HEK293 (cell line): ENCODE measurements around the gene PSMD6.

ENCODE experiments used
- CTCF ChIA-PET: fragments of 350-600 bp; formaldehyde crosslinking; extraction: SDS; loops from one replicate; lab custom pipeline; 2021; ENCODE audit warnings: antibody characterized with exemption; lab: Yijun Ruan, JAX
- POLR2A ChIA-PET: fragments of 300-600 bp; formaldehyde crosslinking; extraction: SDS; loops from one replicate; lab custom pipeline; 2020; ENCODE audit warnings: antibody characterized with exemption, inconsistent platforms; lab: Yijun Ruan, JAX
- H3K27ac ChIP-seq: fragments of 200-500 bp; sonication (Bioruptor generic); 2 replicates; pipeline ENCODE4 v1.5.1; 2014; ENCODE audit warnings: low read depth, low read length, control low read depth, inconsistent platforms; ENCODE audit errors: extremely low read depth
- H3K36me3 ChIP-seq, 2 experiments: fragments of 200-500 bp in 1 of 2; sonication (Bioruptor generic) in 1 of 2; 1 replicate in 1 of 2; 2 replicates in 1 of 2; pipeline ENCODE4 v1.5.1; 2014 to 2017; ENCODE audit warnings: inconsistent platforms in 2 of 2, low read length in 2 of 2; ENCODE audit not compliant: control insufficient read depth in 2 of 2, insufficient read depth in 1 of 2
- H3K4me1 ChIP-seq: fragments of 200-500 bp; sonication (Bioruptor generic); 2 replicates; pipeline ENCODE4 v1.5.1; 2014; ENCODE audit warnings: mild to moderate bottlenecking, low read length, inconsistent platforms; ENCODE audit not compliant: control insufficient read depth, insufficient read depth
- H3K4me3 ChIP-seq: 2 replicates; pipeline ENCODE4 v1.5.1; 2011; ENCODE audit warnings: low read depth, mild to moderate bottlenecking, control low read depth, low read length, moderate library complexity
- H3K9me3 ChIP-seq: fragments of 200-500 bp; sonication (Bioruptor generic); 2 replicates; pipeline ENCODE4 v1.5.1; 2014; ENCODE audit warnings: low read depth, low read length, inconsistent platforms; ENCODE audit not compliant: control insufficient read depth, insufficient read depth
- FEZF1 ChIP-seq: fragments of 450-650 bp; formaldehyde crosslinking; IDR thresholded peaks from 2 replicates; pipeline ENCODE4 v1.5.1; 2016; ENCODE audit warnings: missing biosample characterization, missing genetic modification characterization
- GLIS1 ChIP-seq: fragments of 450-650 bp; formaldehyde crosslinking; IDR thresholded peaks from 2 replicates; pipeline ENCODE4 v1.5.1; 2016; ENCODE audit warnings: missing biosample characterization, missing genetic modification characterization
- KLF16 ChIP-seq: fragments of 450-650 bp; formaldehyde crosslinking; IDR thresholded peaks from 2 replicates; pipeline ENCODE4 v1.5.1; 2017; ENCODE audit warnings: missing biosample characterization, missing genetic modification characterization
- KLF8 ChIP-seq: fragments of 450-650 bp; formaldehyde crosslinking; IDR thresholded peaks from 2 replicates; pipeline ENCODE4 v1.5.1; 2016; ENCODE audit warnings: missing biosample characterization, missing genetic modification characterization
- MYNN ChIP-seq: fragments of 450-650 bp; formaldehyde crosslinking; IDR thresholded peaks from 2 replicates; pipeline ENCODE4 v1.5.1; 2016; ENCODE audit warnings: missing biosample characterization, missing genetic modification characterization, borderline replicate concordance
- OSR2 ChIP-seq: fragments of 450-650 bp; formaldehyde crosslinking; IDR thresholded peaks from 2 replicates; pipeline ENCODE4 v1.5.1; 2016; ENCODE audit warnings: missing biosample characterization, missing genetic modification characterization
- SALL2 ChIP-seq: fragments of 450-650 bp; formaldehyde crosslinking; IDR thresholded peaks from 2 replicates; pipeline ENCODE4 v1.5.0; 2017; ENCODE audit warnings: missing biosample characterization, mild to moderate bottlenecking, missing genetic modification characterization, borderline replicate concordance
- WT1 ChIP-seq: fragments of 450-650 bp; formaldehyde crosslinking; IDR thresholded peaks from 2 replicates; pipeline ENCODE4 v1.5.1; 2016; ENCODE audit warnings: missing biosample characterization, missing genetic modification characterization
- ZBTB21 ChIP-seq: fragments of 450-650 bp; formaldehyde crosslinking; IDR thresholded peaks from 2 replicates; pipeline ENCODE4 v1.5.1; 2017; ENCODE audit warnings: missing biosample characterization, missing genetic modification characterization
- ZEB2 ChIP-seq: fragments of 450-650 bp; formaldehyde crosslinking; IDR thresholded peaks from 2 replicates; pipeline ENCODE4 v1.5.1; 2016; ENCODE audit warnings: missing biosample characterization, missing genetic modification characterization
- ZFP69B ChIP-seq: fragments of 450-650 bp; formaldehyde crosslinking; IDR thresholded peaks from 2 replicates; pipeline ENCODE4 v1.5.1; 2016; ENCODE audit warnings: missing biosample characterization, missing genetic modification characterization
- ZNF132 ChIP-seq: fragments of 450-650 bp; formaldehyde crosslinking; IDR thresholded peaks from 2 replicates; pipeline ENCODE4 v1.5.1; 2017; ENCODE audit warnings: missing biosample characterization, missing genetic modification characterization, borderline replicate concordance
- ZNF140 ChIP-seq: fragments of 450-650 bp; formaldehyde crosslinking; IDR thresholded peaks from 2 replicates; pipeline ENCODE4 v1.5.1; 2016; ENCODE audit warnings: missing biosample characterization, missing genetic modification characterization
- ZNF157 ChIP-seq: fragments of 450-650 bp; formaldehyde crosslinking; IDR thresholded peaks from 2 replicates; pipeline ENCODE4 v1.5.1; 2016; ENCODE audit warnings: missing biosample characterization, missing genetic modification characterization
- ZNF18 ChIP-seq: fragments of 450-650 bp; formaldehyde crosslinking; IDR thresholded peaks from 2 replicates; pipeline ENCODE4 v1.5.1; 2016; ENCODE audit warnings: missing biosample characterization, missing genetic modification characterization
- ZNF184 ChIP-seq: fragments of 450-650 bp; IDR thresholded peaks from 2 replicates; pipeline ENCODE4 v1.5.1; 2018; ENCODE audit warnings: missing biosample characterization, mild to moderate bottlenecking, missing genetic modification characterization
- ZNF24 ChIP-seq: fragments of 450-650 bp; formaldehyde crosslinking; IDR thresholded peaks from 2 replicates; pipeline ENCODE4 v1.5.1; 2016; ENCODE audit warnings: missing biosample characterization, missing genetic modification characterization
- ZNF248 ChIP-seq: fragments of 450-650 bp; formaldehyde crosslinking; IDR thresholded peaks from 2 replicates; pipeline ENCODE4 v1.5.1; 2017; ENCODE audit warnings: missing biosample characterization, missing genetic modification characterization
- ZNF292 ChIP-seq: fragments of 450-650 bp; formaldehyde crosslinking; IDR thresholded peaks from 2 replicates; pipeline ENCODE4 v1.5.1; 2016; ENCODE audit warnings: low read depth, missing biosample characterization, missing genetic modification characterization, borderline replicate concordance
- ZNF585B ChIP-seq: fragments of 450-650 bp; formaldehyde crosslinking; IDR thresholded peaks from 2 replicates; pipeline ENCODE4 v1.5.1; 2016; ENCODE audit warnings: missing biosample characterization, missing genetic modification characterization
- ZNF600 ChIP-seq: fragments of 450-650 bp; formaldehyde crosslinking; IDR thresholded peaks from 2 replicates; pipeline ENCODE4 v1.5.1; 2016; ENCODE audit warnings: missing biosample characterization, missing genetic modification characterization
- ZNF645 ChIP-seq: fragments of 450-650 bp; formaldehyde crosslinking; IDR thresholded peaks from 2 replicates; pipeline ENCODE4; 2016; ENCODE audit warnings: missing biosample characterization, missing genetic modification characterization
- ZNF837 ChIP-seq: fragments of 450-650 bp; formaldehyde crosslinking; IDR thresholded peaks from 2 replicates; pipeline ENCODE4 v1.5.1; 2016; ENCODE audit warnings: missing biosample characterization, missing genetic modification characterization
- ZXDB ChIP-seq: fragments of 450-650 bp; formaldehyde crosslinking; IDR thresholded peaks from 2 replicates; pipeline ENCODE4 v1.5.1; 2016; ENCODE audit warnings: missing biosample characterization, missing genetic modification characterization
- TF ChIP-seq, protein P1 (sequence below): fragments of 450-650 bp; formaldehyde crosslinking; IDR thresholded peaks from 2 replicates; pipeline ENCODE4 v1.5.1; 2016; ENCODE audit warnings: missing biosample characterization, missing genetic modification characterization, low read depth

PSMD6 gene

DNA sequence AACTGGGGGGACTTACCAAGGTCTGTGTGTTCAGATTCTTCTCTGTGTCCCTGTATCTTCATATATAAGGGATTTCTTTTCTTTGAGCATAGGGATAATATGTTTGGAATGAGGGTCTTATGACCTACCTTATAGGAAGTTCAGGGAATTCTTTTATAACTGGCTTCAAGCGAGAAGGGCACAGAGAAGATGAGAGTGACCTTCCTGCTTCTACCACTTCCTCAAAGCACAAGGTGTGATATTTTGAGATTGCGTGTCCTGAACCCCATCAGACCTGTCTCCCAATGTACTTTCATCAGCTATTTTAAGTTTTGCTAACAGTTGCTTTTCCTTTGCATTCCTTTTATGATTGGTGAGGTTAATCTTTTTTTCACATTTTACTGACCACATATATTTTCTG is 3.1 kb upstream of the PSMD6 start (continued):
- TF ChIP-seq ZNF585B (tag by site-specific recombination) = no peak
- no peak for TF ChIP-seq ZNF184 (tag by site-specific recombination)
- no peak for TF ChIP-seq KLF16 (tag by site-specific recombination)
- no peak for TF ChIP-seq ZNF132 (tag by site-specific recombination)
- TF ChIP-seq ZEB2 (tag by site-specific recombination) = no peak
- TF ChIP-seq MYNN (tag by site-specific recombination) = no peak
- TF ChIP-seq ZNF292 (tag by site-specific recombination) = no peak

GRCh38 chr3:64023861-64024223 is 548 bp upstream of the PSMD6 start:
- no peak overlapping the region for H3K27ac ChIP-seq
- H3K9me3 ChIP-seq = no peaks in the 10 kb centered on the region
- H3K36me3 ChIP-seq = peaks cover 17 to 33% of the 10 kb centered on the region in 2 experiments
- POLR2A ChIA-PET = no interaction called here
- peaks cover 2% of the 10 kb centered on the region; the same call in 1 of the 2 replicates for H3K4me1 ChIP-seq
- TF ChIP-seq ZNF837 (tag by site-specific recombination) (no peak), ZNF18 (no peak), ZNF600 (tag by site-specific recombination) (no peak), ZNF157 (no peak), OSR2 (tag by site-specific recombination) (no peak), ZFP69B (tag by site-specific recombination) (no peak), KLF8 (no peak), FEZF1 (no peak), ZNF248 (tag by site-specific recombination) (no peak), ZNF140 (no peak), SALL2 (tag by site-specific recombination) (no peak), ZXDB (tag by site-specific recombination) (no peak), ZBTB21 (tag by site-specific recombination) (no peak), ZNF24 (tag by site-specific recombination) (no peak), WT1 (tag by site-specific recombination) (no peak), ZNF645 (no peak), GLIS1 (tag by site-specific recombination) (no peak)
- TF ChIP-seq, protein P1, sequence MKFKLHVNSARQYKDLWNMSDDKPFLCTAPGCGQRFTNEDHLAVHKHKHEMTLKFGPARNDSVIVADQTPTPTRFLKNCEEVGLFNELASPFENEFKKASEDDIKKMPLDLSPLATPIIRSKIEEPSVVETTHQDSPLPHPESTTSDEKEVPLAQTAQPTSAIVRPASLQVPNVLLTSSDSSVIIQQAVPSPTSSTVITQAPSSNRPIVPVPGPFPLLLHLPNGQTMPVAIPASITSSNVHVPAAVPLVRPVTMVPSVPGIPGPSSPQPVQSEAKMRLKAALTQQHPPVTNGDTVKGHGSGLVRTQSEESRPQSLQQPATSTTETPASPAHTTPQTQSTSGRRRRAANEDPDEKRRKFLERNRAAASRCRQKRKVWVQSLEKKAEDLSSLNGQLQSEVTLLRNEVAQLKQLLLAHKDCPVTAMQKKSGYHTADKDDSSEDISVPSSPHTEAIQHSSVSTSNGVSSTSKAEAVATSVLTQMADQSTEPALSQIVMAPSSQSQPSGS (tag by site-specific recombination) = no peak
- TF ChIP-seq, all 188 proteins: peak for 0
- no peak overlapping the region for H3K4me3 ChIP-seq
- CTCF ChIA-PET = interaction anchor here (0.6 to 1.9 kb wide), 25 partner anchors 13 to 466 kb away, joined by 3 to 7 read pairs (median 3); no protein-coding TSS in a partner anchor
